ENCODE results near the gene NFATC2IP.

DNA sequence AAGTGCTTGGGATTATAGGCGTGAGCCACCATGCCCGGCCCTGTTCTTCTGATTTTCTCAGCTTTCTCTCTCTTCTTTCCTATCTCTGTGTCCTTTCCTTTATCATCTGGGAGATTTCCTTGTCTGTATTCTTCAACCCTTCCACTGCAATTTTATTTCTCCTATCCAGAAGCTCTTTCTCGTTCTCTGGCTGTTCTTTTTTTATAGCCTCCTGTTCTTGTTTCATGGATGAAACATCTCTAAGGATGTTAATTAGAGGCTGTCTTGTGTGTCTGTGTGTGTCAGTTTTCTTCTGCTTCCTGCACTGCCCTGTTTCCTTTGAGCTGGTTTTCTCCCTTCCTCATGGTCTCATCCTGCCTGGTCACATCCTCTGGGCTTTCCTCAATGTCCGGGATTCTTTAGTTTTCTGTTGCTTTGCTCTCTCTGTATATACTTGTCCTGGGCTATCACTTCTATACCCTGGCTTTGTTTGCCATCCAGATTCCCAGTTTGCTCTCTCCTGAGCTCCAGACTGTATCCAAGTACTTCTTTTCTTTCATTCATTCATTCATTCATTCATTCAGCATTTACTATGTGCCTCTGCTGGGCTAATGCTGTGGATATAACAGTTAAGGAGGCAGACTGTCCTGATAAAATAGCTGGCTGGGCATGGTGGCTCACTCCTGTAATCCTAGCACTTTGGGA, 36.6 kb downstream of the NFATC2IP start:
- TF ChIP-seq YY1 (IDR thresholded peaks at IDR 0.05; ENCODE audit: low read depth, low read length) (no peak), JUND (IDR thresholded peaks at IDR 0.05; ENCODE audit: low read depth, low read length) (no peak), GABPA (IDR thresholded peaks at IDR 0.05; ENCODE audit: low read depth) (no peak)
